Lower leg skin (tissue), 3 donors: Measurements from ENCODE around the gene CAV1.

Experiments
- POLR2A ChIP-seq, 2 donors: fragments of 450-650 bp; IDR thresholded peaks; one replicate each; pipeline ENCODE4 v1.6.1; 2016 to 2017; ENCODE audit warnings: antibody characterized with exemption in 2 of 2, mild to moderate bottlenecking in 1 of 2, moderate library complexity in 1 of 2
- TF ChIP-seq, protein P1 (sequence below), 3 donors: fragments of 450-650 bp; IDR thresholded peaks; one replicate each; pipeline ENCODE4 v1.5.1; 2016; ENCODE audit warnings: antibody characterized with exemption in 3 of 3, mild to moderate bottlenecking in 3 of 3, moderate library complexity in 2 of 3

DNA sequence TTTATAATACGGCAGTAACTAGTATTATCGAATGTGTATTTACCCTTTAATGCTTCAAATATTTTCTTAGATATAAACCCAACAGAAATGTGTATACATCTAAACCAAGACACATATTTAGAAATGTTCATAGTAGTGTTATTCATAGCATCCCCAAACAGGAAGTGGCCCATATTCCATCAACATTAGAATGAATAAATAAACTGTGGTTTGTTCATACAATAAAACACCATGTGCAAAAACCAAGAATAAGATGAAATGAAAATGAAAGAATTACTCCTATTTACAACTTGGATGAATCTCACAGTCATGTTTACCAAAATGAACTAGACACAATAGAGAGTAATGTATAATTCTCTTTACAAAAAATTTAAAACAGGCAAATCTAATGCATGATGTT lies 34.5 kb upstream of the CAV1 start:
- TF ChIP-seq, protein P1, sequence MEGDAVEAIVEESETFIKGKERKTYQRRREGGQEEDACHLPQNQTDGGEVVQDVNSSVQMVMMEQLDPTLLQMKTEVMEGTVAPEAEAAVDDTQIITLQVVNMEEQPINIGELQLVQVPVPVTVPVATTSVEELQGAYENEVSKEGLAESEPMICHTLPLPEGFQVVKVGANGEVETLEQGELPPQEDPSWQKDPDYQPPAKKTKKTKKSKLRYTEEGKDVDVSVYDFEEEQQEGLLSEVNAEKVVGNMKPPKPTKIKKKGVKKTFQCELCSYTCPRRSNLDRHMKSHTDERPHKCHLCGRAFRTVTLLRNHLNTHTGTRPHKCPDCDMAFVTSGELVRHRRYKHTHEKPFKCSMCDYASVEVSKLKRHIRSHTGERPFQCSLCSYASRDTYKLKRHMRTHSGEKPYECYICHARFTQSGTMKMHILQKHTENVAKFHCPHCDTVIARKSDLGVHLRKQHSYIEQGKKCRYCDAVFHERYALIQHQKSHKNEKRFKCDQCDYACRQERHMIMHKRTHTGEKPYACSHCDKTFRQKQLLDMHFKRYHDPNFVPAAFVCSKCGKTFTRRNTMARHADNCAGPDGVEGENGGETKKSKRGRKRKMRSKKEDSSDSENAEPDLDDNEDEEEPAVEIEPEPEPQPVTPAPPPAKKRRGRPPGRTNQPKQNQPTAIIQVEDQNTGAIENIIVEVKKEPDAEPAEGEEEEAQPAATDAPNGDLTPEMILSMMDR (IDR thresholded peaks at IDR 0.05), result no peak
- no peak for TF ChIP-seq POLR2A (IDR thresholded peaks at IDR 0.05)
